OCI-LY1 (cell line): ENCODE measurements around the gene PCBP4.

Source experiments
- EZH2 ChIP-seq: fragments of 200-600 bp; sonication (generic), shearing (Covaris generic); IDR thresholded peaks from 2 replicates; pipeline ENCODE4 v1.8.0; 2017; ENCODE audit warnings: borderline replicate concordance, mixed run types, mild to moderate bottlenecking, antibody characterized with exemption, low read length, moderate library complexity, mixed read lengths
- TF ChIP-seq, protein P1 (sequence below): fragments of 200-600 bp; sonication (generic), shearing (Covaris generic); IDR thresholded peaks from 2 replicates; pipeline ENCODE4 v1.5.1; 2017; ENCODE audit warnings: mild to moderate bottlenecking, antibody characterized with exemption, low read length, moderate library complexity, mixed read lengths

DNA sequence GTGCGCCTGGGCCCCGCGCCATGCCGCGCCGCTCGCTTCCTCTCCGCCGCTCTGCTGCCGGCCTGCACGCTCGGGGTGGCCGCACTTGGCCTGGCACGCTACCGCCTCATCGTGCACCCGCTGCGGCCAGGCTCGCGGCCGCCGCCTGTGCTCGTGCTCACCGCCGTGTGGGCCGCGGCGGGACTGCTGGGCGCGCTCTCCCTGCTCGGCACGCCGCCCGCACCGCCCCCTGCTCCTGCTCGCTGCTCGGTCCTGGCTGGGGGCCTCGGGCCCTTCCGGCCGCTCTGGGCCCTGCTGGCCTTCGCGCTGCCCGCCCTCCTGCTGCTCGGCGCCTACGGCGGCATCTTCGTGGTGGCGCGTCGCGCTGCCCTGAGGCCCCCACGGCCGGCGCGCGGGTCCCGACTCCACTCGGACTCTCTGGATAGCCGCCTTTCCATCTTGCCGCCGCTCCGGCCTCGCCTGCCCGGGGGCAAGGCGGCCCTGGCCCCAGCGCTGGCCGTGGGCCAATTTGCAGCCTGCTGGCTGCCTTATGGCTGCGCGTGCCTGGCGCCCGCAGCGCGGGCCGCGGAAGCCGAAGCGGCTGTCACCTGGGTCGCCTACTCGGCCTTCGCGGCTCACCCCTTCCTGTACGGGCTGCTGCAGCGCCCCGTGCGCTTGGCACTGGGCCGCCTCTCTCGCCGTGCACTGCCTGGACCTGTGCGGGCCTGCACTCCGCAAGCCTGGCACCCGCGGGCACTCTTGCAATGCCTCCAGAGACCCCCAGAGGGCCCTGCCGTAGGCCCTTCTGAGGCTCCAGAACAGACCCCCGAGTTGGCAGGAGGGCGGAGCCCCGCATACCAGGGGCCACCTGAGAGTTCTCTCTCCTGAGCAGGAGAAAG lies 11.1 kb downstream of the PCBP4 start:
- no peak for TF ChIP-seq EZH2
- TF ChIP-seq, protein P1, sequence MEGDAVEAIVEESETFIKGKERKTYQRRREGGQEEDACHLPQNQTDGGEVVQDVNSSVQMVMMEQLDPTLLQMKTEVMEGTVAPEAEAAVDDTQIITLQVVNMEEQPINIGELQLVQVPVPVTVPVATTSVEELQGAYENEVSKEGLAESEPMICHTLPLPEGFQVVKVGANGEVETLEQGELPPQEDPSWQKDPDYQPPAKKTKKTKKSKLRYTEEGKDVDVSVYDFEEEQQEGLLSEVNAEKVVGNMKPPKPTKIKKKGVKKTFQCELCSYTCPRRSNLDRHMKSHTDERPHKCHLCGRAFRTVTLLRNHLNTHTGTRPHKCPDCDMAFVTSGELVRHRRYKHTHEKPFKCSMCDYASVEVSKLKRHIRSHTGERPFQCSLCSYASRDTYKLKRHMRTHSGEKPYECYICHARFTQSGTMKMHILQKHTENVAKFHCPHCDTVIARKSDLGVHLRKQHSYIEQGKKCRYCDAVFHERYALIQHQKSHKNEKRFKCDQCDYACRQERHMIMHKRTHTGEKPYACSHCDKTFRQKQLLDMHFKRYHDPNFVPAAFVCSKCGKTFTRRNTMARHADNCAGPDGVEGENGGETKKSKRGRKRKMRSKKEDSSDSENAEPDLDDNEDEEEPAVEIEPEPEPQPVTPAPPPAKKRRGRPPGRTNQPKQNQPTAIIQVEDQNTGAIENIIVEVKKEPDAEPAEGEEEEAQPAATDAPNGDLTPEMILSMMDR, result peak; percentile 45
